HG03354 (cell line): ENCODE results near the gene ALK.

Experiments used
- ATAC-seq: cut with Tn5 transposase; IDR thresholded peaks from one replicate; pipeline ENCODE4 v1.9.1; 2021; ENCODE audit warnings: mild to moderate bottlenecking; ENCODE audit not compliant: unreplicated experiment, poor library complexity, severe bottlenecking

ALK gene

DNA sequence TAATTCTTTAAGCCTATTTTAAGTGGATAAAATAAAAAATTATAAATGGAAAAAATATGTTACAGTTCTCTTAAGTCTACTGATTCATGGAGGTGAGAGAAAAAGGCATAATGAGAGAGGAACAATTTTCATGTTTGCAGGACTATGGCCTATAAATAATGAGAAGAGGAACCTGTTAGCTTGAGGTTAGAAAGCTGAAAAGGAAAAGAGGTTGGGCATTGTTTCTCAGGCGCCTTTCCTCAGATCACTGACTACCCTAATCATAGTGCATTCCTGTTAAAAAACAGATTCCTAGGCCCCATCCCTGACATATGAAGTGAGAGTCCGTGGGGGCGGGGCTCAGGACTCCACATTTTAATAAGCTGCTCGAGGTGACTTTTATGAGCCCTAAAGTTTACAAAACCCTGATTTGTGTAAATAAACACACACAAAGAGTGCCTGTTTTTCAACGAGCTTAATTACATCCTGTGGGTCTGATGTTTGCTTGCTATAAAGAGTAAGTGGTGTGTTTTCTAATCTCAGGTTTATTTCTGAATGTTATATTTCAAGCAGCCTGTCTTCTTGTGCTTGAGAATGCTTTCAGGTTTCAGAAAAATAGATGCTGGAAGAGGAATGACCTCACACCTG is 470.7 kb downstream of the ALK start:
- no peak for ATAC-seq

DNA sequence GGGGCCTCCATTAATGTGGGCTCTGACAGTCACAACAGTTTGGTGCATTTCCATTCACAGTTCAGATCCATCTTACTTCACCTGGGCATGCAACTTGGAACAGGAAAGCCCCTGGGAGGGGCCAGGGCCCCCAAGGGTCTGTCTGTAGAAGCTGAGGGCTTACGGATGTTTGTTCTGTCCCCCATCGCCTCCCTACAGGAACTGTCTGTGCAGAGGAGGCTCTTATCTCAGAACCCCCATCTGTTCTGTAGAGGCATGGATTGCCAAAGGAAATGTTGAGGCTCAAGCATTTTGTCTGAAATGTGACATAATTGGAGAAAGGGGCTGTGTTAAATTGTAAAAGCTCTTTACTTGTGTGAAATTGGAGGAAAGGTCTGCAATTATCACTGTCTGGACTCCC is 471.9 kb downstream of the ALK start:
- ATAC-seq: no peak

DNA sequence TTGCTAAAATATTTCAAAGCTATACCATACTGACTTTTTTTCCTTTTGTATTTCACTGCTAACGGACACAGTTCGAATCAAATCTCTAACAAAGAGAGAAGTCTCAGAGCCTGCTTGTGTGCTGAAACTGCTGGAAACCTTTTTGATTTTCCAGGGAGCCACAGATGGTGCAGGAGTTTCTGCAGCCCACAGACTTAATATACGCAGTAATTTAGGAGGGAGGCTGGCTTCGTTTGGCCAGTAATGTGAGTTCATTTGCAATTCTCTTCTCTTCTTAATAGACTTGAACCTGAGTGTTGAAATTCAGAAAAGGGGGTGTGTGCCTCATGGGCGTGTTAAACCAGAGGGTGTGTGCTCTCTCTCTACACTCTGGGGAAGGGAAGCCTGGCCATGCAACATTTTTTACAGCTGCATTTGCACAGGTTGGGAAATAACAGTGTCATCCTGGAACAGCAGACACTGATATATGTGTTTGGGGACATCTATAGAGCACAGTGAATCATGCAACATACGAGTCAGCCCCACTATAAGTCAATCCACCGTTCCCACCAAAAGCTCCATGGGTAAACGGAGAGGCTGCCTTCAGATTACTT is 473.2 kb downstream of the ALK start:
- ATAC-seq: no peak

- ATAC-seq: no peak
Measured at GRCh38 chr2:29447513-29447912, 473.9 kb downstream of the ALK start.

DNA sequence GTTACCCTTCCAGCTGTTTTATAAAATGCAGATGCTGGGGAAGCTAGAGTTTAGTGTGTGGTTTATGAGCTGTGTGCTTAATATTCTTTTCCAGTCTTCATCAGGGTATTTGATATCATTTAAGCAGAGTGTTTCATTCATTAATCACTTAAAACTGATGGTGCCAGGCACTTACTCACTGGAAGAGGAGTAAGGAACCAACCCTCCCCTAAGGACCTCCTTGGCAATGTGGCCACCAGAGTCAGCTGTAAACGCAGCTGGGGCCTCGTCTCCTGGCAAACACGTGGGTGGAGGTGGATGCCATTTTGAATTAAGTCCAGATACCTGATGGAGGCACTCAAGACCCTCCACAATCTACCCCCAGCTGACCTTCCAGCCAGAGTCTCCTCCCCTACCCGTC is 474.5 kb downstream of the ALK start:
- ATAC-seq: no peak

DNA sequence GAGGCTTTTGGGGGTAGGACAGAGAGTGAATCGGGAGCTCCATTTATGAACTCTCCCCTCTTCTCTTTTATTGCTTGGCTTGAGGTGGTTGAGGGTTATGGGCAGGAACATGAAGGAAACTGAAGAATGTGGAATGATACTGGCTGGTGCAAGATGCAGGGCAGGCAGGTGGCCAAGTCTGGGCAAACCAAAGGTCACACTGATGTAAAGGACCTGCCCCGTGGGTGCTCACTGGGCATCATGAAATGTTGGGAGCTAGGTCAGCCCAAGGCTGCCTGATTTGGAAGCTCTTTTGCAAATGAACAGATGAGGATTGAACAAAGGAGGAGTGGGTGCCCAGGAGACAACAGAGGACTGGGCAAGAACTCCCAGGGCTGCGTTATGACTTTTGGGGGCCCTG is 477.2 kb downstream of the ALK start:
- ATAC-seq: no peak

GRCh38 chr2:29443627-29444026 is 477.8 kb downstream of the ALK start:
- no peak for ATAC-seq

DNA sequence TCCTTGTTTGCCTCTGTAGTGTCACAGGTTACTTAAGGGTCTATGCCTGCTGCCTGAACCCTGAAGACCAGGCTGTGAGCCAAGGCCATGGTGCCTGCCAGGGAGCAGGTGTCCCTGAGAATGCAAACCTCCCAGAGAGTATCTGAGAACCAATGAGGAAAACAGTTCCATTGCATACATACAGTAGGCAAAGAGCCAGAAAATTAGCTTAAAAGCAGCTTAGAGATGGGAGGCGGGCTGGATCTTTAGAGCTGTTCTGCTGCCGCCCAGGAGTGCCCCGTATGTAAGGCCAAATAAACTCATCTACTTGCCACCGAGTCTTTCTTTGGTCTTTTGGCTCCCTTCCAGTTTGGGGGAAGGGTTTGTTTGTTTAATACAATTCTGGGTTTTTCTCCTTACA is 478.2 kb downstream of the ALK start:
- ATAC-seq: no peak

DNA sequence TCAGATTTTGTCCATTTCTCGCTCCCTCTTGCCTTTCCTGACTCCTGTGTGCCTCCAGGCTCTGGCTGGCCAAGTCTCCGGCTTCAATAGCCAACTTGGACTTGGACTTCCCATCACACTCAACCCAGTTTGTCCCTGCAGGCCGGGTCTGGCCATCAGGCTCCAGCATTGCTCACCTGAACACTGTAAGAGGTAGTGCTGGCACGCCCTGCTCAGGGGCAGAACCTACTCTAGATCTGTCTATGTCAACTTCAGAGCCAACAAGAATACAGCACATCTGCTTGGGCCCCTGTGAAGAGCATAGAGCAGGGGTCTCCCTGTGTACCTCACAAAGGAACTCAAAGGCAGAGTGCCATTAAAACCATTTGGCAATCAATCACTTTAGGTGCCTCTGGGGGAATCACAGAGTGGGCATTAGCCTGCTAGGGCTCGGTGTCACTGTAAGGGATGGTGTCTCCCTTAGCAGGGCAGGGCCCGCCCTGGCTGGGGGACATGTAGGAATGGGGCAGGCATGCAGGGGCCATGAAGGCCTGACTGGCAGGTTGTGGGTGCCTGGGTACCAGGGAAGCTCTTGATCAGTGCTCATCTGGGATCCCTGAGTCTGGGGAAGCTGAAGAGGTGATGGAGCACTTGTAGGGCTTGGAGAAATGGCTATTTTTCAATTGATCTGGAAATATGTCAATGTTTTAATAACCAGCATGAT is 480.3 kb downstream of the ALK start:
- ATAC-seq: no peak

DNA sequence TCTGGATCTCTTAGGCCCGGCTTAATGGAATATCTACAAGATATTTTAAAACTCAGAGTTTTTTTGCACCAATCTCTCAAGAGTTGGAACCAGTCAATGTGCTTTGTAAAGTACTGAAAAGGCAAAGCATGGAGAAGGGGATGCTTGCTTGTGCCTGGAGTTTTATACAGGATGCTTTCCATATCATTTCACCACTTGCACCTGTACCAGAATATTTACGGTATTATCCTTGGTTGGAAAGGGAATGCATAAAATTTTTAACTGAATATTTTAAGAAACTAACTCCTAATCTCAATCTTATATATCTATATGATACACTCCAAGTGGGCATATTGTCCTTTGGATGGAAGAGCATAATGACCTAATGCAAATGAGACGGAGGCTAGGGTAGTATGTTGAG is 487.5 kb downstream of the ALK start:
- ATAC-seq: no peak

- ATAC-seq: no peak
Measured at GRCh38 chr2:29433128-29433527, 488.3 kb downstream of the ALK start.

DNA sequence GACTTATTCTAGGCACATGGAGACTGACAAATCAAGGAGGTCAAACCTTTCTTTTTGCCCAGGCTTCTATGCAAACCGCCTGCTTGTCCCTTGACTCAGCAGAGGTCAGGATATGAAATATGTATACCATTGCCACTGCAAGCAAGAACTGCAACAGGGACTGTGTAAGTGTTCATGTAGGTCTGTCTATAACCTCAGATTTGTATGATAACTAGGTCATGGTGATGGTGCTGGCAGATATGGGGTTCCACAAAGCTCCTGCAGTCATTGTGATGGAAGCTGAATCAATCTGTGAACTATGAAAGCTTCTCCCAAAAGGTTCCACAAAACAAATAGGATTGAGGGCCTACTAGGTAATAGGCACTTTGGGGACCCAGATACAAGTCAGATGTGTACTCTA is 489.9 kb downstream of the ALK start:
- ATAC-seq: no peak

GRCh38 chr2:29430382-29431112 is 490.8 kb downstream of the ALK start:
- ATAC-seq: no peak

DNA sequence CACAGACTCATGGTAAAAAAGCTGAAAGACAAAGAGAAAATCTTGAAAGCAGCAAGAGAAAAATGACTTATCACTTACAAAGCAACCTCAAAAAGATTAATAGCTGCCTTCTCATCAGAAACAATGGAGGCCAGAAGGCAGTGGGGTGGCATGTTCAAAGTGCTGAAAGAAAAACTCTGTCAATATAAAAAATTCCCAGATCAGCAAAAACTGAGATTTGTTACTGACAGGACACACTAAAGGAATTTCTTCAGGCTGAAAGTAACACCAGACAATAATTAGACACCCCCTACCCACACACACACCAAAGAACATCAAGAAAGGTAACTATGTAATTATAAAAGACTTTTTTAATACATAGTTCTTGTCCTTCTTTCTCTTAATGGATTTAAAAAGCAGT is 495.0 kb downstream of the ALK start:
- ATAC-seq: no peak

DNA sequence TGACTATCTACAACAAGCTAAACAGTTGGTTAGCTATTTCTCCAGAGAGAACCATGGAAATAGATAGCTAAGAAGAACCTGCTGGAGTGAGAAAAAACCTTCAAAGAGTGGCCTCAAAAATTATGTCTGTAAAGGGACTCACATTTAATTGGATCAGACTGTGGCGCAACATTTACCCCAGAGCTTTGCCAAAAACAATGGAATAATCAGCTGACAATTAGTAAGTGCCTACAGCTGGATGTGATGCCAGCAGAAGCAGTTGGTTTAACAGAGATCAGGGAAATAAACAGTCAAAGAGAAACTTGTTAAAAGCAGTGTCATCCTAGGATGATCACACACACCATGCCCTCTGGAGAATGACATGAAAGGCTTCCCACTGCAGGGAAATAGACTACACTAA is 495.5 kb downstream of the ALK start:
- ATAC-seq: no peak

GRCh38 chr2:29423061-29423666 is 498.2 kb downstream of the ALK start:
- no peak for ATAC-seq

- ATAC-seq: no peak
Measured at GRCh38 chr2:29420999-29421782, 500.2 kb downstream of the ALK start.

DNA sequence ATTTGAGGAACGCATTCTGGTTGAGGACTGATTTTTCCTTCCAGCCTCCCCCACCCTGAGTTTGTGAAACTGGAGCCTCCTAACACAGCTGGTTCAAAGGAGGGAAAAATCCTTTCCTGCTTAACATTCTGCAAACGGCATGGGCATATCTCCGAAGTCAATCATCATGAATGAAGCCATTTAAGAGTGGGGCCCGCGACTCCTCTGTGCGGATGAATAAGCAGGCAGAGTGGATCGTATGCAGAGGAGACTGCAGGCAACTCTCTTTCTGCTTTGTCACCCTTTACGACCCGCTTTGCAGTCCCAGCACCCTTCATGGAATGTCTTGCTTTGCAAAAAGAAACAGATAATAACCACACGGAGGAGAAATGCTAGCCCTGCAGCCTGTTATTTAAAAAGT is 500.9 kb downstream of the ALK start:
- no peak for ATAC-seq

DNA sequence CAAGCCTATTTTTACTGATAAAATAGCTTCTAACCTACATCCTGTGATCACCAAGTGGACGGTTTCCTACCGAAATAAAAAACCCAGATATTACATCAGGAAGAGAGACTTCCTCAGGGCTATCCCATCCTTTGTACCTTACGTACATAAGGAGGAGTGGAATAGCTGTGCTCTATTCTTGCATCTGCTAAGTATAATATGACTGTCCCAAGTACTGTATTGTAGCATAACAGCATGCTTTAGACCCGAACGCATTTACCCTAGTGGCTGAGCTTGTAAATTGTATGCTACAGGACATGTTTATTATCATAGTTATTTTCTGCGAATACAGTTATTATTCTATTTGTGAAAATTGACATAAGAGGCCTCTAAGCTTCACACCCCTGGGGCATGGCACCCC is 503.8 kb downstream of the ALK start:
- no peak for ATAC-seq
